CD8-positive, alpha-beta memory T cell (primary cell): ENCODE results near the gene SLC6A2. TPM values are rescaled to one million over a fixed set of nuclear protein-coding genes. Genes with fewer than 3 reads are reported as not detected.
A peak's percentile ranks its signal among the peaks of the same experiment; 100 is the strongest.

ENCODE experiments used
- CTCF ChIA-PET: fragments of 350-600 bp; sonication (Branson Sonifier 250); formaldehyde crosslinking; loops from one replicate; lab custom pipeline; 2021; ENCODE audit warnings: antibody characterized with exemption; lab: Charles Lee
- POLR2A ChIA-PET: fragments of 350-600 bp; sonication (Branson Sonifier 250); formaldehyde crosslinking; loops from one replicate; lab custom pipeline; 2021; ENCODE audit warnings: antibody characterized with exemption; lab: Charles Lee
- DNase-seq, 5 donors: peaks; one replicate each; pipeline versions ENCODE4 v3.0.0 to v3.0.0-alpha.2; 2020 to 2022; ENCODE audit warnings: mixed read lengths in 1 of 5
- H3K27ac ChIP-seq: one replicate; pipeline ENCODE4 v1.7.0; 2013; ENCODE audit warnings: low read depth, mild to moderate bottlenecking, low read length, moderate library complexity
- H3K27me3 ChIP-seq: 2 replicates; pipeline ENCODE4 v1.7.0; 2013; ENCODE audit warnings: low read length, mild to moderate bottlenecking; ENCODE audit not compliant: insufficient read depth, poor library complexity, severe bottlenecking
- H3K36me3 ChIP-seq: 2 replicates; pipeline ENCODE4 v1.7.0; 2013; ENCODE audit warnings: mild to moderate bottlenecking, low read length, moderate library complexity; ENCODE audit not compliant: insufficient read depth
- H3K4me1 ChIP-seq: 2 replicates; pipeline ENCODE4 v1.7.0; 2013; ENCODE audit warnings: mild to moderate bottlenecking, low read length, moderate library complexity; ENCODE audit not compliant: insufficient read depth
- H3K4me3 ChIP-seq: 2 replicates; pipeline ENCODE4 v1.7.0; 2013; ENCODE audit warnings: mild to moderate bottlenecking, low read length
- H3K9me3 ChIP-seq: 2 replicates; pipeline ENCODE4 v1.7.0; 2013; ENCODE audit warnings: mild to moderate bottlenecking, low read length
- H3K27ac Mint-ChIP-seq, 8 donors: one replicate each; pipeline ENCODE4 v1.8.0; 2020 to 2021; ENCODE audit warnings: mixed read lengths in 8 of 8, mild to moderate bottlenecking in 6 of 8, inconsistent platforms in 3 of 8, moderate library complexity in 3 of 8
- H3K27me3 Mint-ChIP-seq, 2 donors: one replicate each; pipeline ENCODE4 v1.8.0; 2020 to 2021; ENCODE audit warnings: mixed read lengths in 2 of 2, mild to moderate bottlenecking in 1 of 2, moderate library complexity in 1 of 2
- H3K36me3 Mint-ChIP-seq, 3 donors: one replicate each; pipeline ENCODE4 v1.8.0; 2020 to 2021; ENCODE audit warnings: mixed read lengths in 3 of 3, inconsistent platforms in 1 of 3, mild to moderate bottlenecking in 1 of 3
- H3K4me1 Mint-ChIP-seq, 3 donors: one replicate each; pipeline ENCODE4 v1.8.0; 2020 to 2021; ENCODE audit warnings: mixed read lengths in 3 of 3, inconsistent platforms in 1 of 3, mild to moderate bottlenecking in 1 of 3
- H3K4me3 Mint-ChIP-seq, 7 donors: one replicate each; pipeline ENCODE4 v1.8.0; 2020 to 2021; ENCODE audit warnings: mixed read lengths in 7 of 7, mild to moderate bottlenecking in 6 of 7, moderate library complexity in 4 of 7, inconsistent platforms in 2 of 7
- H3K9me3 Mint-ChIP-seq, 5 donors: one replicate each; pipeline ENCODE4 v1.8.0; 2020 to 2022; ENCODE audit warnings: mixed read lengths in 5 of 5, mild to moderate bottlenecking in 3 of 5, moderate library complexity in 2 of 5, inconsistent platforms in 1 of 5
- polyA plus RNA-seq: library from polyadenylated mRNA; unstranded; fragments of 300-500 nt; fragmentation: Illumina TruSeq; gene quantifications from one replicate; pipeline ENCODE4 v1.2.3, GENCODE V29; 2021
- total RNA-seq, 2 experiments: library from RNA; stranded (reverse); gene quantifications; one replicate each; pipeline ENCODE4 v1.2.3, GENCODE V29; 2021

SLC6A2 gene
- total and polyA plus RNA-seq, 3 experiments from 2014 or later = not detected

- Histone ChIP-seq H3K9me3 (no peaks in the 10 kb centered on the region), H3K27me3 (no peaks in the 10 kb centered on the region), H3K27ac (no peak overlapping the region), H3K4me3 (no peak overlapping the region), H3K4me1 (no peaks in the 10 kb centered on the region), H3K36me3 (no peaks in the 10 kb centered on the region)
- Mint-ChIP-seq H3K27ac (no peak overlapping the region), H3K36me3 (no peaks in the 10 kb centered on the region), H3K4me3 (no peak overlapping the region), H3K4me1 (no peaks in the 10 kb centered on the region), H3K9me3 (peaks cover 0 to 2% (median 0%) of the 10 kb centered on the region in 5 donors), H3K27me3 (peaks cover 4 to 7% of the 10 kb centered on the region in 2 donors)
- ChIA-PET CTCF (no interaction called here), POLR2A (no interaction called here)
- no peak for DNase-seq
These were observed 35.1 kb downstream of the SLC6A2 start for GRCh38 chr16:55690841-55691240.

- no peak for DNase-seq
- Mint-ChIP-seq H3K27ac (no peak overlapping the region), H3K36me3 (no peaks in the 10 kb centered on the region), H3K4me1 (no peaks in the 10 kb centered on the region), H3K4me3 (no peak overlapping the region), H3K27me3 (peaks cover 4 to 7% of the 10 kb centered on the region in 2 donors), H3K9me3 (no peaks in the 10 kb centered on the region)
- Histone ChIP-seq H3K4me1 (no peaks in the 10 kb centered on the region), H3K27ac (no peak overlapping the region), H3K4me3 (no peak overlapping the region), H3K9me3 (no peaks in the 10 kb centered on the region), H3K27me3 (no peaks in the 10 kb centered on the region), H3K36me3 (no peaks in the 10 kb centered on the region)
- POLR2A ChIA-PET = no interaction called here
- CTCF ChIA-PET = no interaction called here
These were observed 36.0 kb downstream of the SLC6A2 start for GRCh38 chr16:55691771-55692170.

GRCh38 chr16:55695595-55695994 lies 39.8 kb downstream of the SLC6A2 start:
- no peak overlapping the region for H3K4me3 ChIP-seq
- no peak overlapping the region for H3K27ac Mint-ChIP-seq
- H3K4me1 ChIP-seq = no peaks in the 10 kb centered on the region
- H3K4me1 Mint-ChIP-seq = no peaks in the 10 kb centered on the region
- H3K9me3 ChIP-seq = no peaks in the 10 kb centered on the region
- CTCF ChIA-PET = no interaction called here
- peaks cover 0 to 10% of the 10 kb centered on the region in 2 donors for H3K27me3 Mint-ChIP-seq
- H3K9me3 Mint-ChIP-seq = no peaks in the 10 kb centered on the region
- no peak overlapping the region for H3K4me3 Mint-ChIP-seq
- no peak for DNase-seq
- H3K36me3 Mint-ChIP-seq = no peaks in the 10 kb centered on the region
- H3K27me3 ChIP-seq = no peaks in the 10 kb centered on the region
- no peaks in the 10 kb centered on the region for H3K36me3 ChIP-seq
- H3K27ac ChIP-seq = no peak overlapping the region
- POLR2A ChIA-PET = no interaction called here

DNA sequence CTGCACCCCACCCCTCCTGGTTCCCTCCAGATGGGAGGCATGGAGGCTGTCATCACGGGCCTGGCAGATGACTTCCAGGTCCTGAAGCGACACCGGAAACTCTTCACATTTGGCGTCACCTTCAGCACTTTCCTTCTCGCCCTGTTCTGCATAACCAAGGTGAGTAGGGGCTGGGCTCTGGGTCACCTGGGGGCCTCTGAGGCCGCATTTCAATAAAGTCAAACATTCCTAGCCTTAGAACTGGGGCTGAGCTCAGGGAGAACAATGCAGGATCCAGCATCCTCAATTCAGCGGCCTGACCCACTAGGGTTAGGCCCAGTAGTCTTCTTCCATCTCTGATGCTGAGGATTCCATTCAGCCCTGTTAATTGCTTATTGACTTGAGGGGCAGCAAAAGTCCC lies 42.1 kb downstream of the SLC6A2 start:
- no peak overlapping the region for H3K27ac ChIP-seq
- H3K27ac Mint-ChIP-seq = peak overlapping the region in 1 of 8 donors; percentile 38
- no peak overlapping the region for H3K4me3 ChIP-seq

DNA sequence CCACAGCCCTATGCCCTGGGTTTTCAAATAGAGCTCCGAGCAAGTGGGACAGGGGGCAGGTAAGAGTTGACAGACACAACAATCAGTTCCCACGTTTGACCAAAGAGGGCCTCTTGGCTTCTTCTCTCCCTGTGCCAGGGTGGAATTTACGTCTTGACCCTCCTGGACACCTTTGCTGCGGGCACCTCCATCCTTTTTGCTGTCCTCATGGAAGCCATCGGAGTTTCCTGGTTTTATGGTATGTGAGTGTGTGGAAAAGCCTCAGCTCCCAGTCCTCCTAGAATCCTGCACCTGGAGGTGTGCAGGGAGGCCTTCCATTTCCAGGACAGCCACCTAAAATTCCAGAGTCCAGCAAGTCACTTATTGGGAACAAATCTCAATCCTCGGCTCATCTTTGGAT lies 42.5 kb downstream of the SLC6A2 start:
- Mint-ChIP-seq H3K4me3 (no peak overlapping the region), H3K9me3 (no peaks in the 10 kb centered on the region), H3K4me1 (peaks cover 5 to 8% (median 7%) of the 10 kb centered on the region in 3 donors), H3K36me3 (no peaks in the 10 kb centered on the region), H3K27me3 (peaks cover 4 to 14% of the 10 kb centered on the region in 2 donors), H3K27ac (peak overlapping the region in 1 of 8 donors; percentile 38)
- no peak for DNase-seq
- Histone ChIP-seq H3K9me3 (no peaks in the 10 kb centered on the region), H3K4me1 (no peaks in the 10 kb centered on the region), H3K36me3 (no peaks in the 10 kb centered on the region), H3K27me3 (no peaks in the 10 kb centered on the region), H3K4me3 (no peak overlapping the region), H3K27ac (no peak overlapping the region)
- CTCF ChIA-PET = no interaction called here
- POLR2A ChIA-PET = no interaction called here

More for the DNA sequence above, 42.1 kb downstream of the SLC6A2 start:
- peaks cover 2 to 14% of the 10 kb centered on the region in 2 donors for H3K27me3 Mint-ChIP-seq
- H3K4me1 ChIP-seq = no peaks in the 10 kb centered on the region
- H3K36me3 ChIP-seq = no peaks in the 10 kb centered on the region
- peaks cover 2 to 3% (median 2%) of the 10 kb centered on the region in 3 donors for H3K4me1 Mint-ChIP-seq
- H3K27me3 ChIP-seq = no peaks in the 10 kb centered on the region
- POLR2A ChIA-PET = no interaction called here
- no peaks in the 10 kb centered on the region for H3K36me3 Mint-ChIP-seq
- CTCF ChIA-PET = no interaction called here
- no peaks in the 10 kb centered on the region for H3K9me3 ChIP-seq
- no peaks in the 10 kb centered on the region for H3K9me3 Mint-ChIP-seq
- DNase-seq = no peak
- no peak overlapping the region for H3K4me3 Mint-ChIP-seq

DNA sequence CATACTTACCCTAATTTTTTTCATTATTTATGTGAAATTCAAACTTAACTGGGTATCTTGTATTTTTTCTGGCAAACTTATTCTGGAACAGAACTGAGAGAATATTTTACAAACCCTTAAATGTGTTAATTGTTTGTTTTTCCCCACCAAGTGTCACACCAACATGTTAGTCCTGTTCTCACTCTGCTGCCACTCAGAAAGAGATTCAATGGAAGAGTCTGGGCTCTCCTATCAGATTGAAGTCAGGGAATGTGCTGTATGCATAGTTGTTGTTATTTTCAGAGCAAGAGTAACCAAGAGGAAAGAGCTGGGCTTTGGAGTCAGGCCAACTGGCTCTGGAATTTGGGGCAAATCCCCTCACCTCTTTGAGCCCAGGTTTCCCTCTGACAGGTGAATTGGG lies 43.2 kb downstream of the SLC6A2 start:
- POLR2A ChIA-PET = no interaction called here
- no peak for DNase-seq

DNA sequence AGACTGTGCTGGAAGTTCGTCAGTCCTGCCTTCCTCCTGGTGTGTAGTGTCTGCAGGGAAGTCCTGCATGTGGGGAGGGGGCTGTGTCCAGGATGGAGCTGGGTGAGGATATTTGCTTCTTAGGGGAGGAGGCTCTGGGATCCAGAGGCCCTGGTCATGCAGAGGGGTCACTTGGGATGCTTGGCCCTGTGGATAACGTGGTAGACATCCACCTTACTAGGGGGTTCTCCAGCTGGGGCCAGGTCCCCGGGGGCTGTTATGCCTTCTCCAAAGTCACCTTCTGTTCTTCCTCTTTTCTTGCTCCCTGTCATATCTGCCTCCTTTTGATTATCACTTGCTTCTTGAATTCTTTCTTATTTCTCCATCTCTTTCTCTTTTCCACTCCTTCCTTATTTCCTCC lies 43.8 kb downstream of the SLC6A2 start:
- H3K27me3 Mint-ChIP-seq = peaks cover 9 to 14% of the 10 kb centered on the region in 2 donors
- no peaks in the 10 kb centered on the region for H3K9me3 Mint-ChIP-seq
- H3K4me1 Mint-ChIP-seq = peaks cover 5 to 10% (median 7%) of the 10 kb centered on the region in 3 donors
- H3K36me3 ChIP-seq = no peaks in the 10 kb centered on the region
- H3K4me3 Mint-ChIP-seq = no peak overlapping the region
- no peak for DNase-seq
- H3K4me3 ChIP-seq = no peak overlapping the region
- H3K27me3 ChIP-seq = no peaks in the 10 kb centered on the region
- H3K4me1 ChIP-seq = no peaks in the 10 kb centered on the region
- ChIA-PET POLR2A (no interaction called here), CTCF (no interaction called here)
- no peak overlapping the region for H3K27ac ChIP-seq
- no peak overlapping the region for H3K27ac Mint-ChIP-seq
- no peaks in the 10 kb centered on the region for H3K9me3 ChIP-seq
- H3K36me3 Mint-ChIP-seq = no peaks in the 10 kb centered on the region

More for the DNA sequence above, 43.2 kb downstream of the SLC6A2 start:
- Mint-ChIP-seq H3K4me3 (no peak overlapping the region), H3K36me3 (no peaks in the 10 kb centered on the region), H3K9me3 (no peaks in the 10 kb centered on the region), H3K4me1 (peaks cover 5 to 10% (median 7%) of the 10 kb centered on the region in 3 donors), H3K27me3 (peaks cover 9 to 14% of the 10 kb centered on the region in 2 donors), H3K27ac (no peak overlapping the region)
- Histone ChIP-seq H3K4me1 (no peaks in the 10 kb centered on the region), H3K27ac (no peak overlapping the region), H3K36me3 (no peaks in the 10 kb centered on the region), H3K27me3 (no peaks in the 10 kb centered on the region), H3K9me3 (no peaks in the 10 kb centered on the region), H3K4me3 (no peak overlapping the region)
- CTCF ChIA-PET = no interaction called here

- peaks cover 5 to 10% (median 7%) of the 10 kb centered on the region in 3 donors for H3K4me1 Mint-ChIP-seq
- no peaks in the 10 kb centered on the region for H3K4me1 ChIP-seq
- H3K27ac ChIP-seq = no peak overlapping the region
- no peak for DNase-seq
- ChIA-PET POLR2A (no interaction called here), CTCF (no interaction called here)
- no peaks in the 10 kb centered on the region for H3K9me3 ChIP-seq
- H3K4me3 ChIP-seq = no peak overlapping the region
- H3K27ac Mint-ChIP-seq = no peak overlapping the region
- H3K27me3 Mint-ChIP-seq = peaks cover 11 to 14% of the 10 kb centered on the region in 2 donors
- H3K4me3 Mint-ChIP-seq = no peak overlapping the region
- no peaks in the 10 kb centered on the region for H3K9me3 Mint-ChIP-seq
- no peaks in the 10 kb centered on the region for H3K27me3 ChIP-seq
- H3K36me3 Mint-ChIP-seq = no peaks in the 10 kb centered on the region
- H3K36me3 ChIP-seq = no peaks in the 10 kb centered on the region
These were observed 44.3 kb downstream of the SLC6A2 start for GRCh38 chr16:55700067-55700466.
